GM12878 (cell line): ENCODE measurements around the gene CTXND1. TPM values are rescaled to one million over a fixed set of nuclear protein-coding genes. Genes with fewer than 3 reads are reported as not detected.

ENCODE experiments used
- ATAC-seq: fragments of 200-7000 bp; cut with Tn5 transposase; 3 replicates; pipeline ENCODE4 v1.9.1; 2020; ENCODE audit warnings: mild to moderate bottlenecking, moderate library complexity
- BruUV-seq: library from RNA; stranded (reverse); fragments of 400-500 nt; replicated peaks from 2 replicates; lab custom pipeline; 2021; lab: Mats Ljungman, UMichigan
- CTCF ChIA-PET: fragments of 300-600 bp; sonication (Branson Sonifier 250); formaldehyde crosslinking; extraction: SDS; loops from one replicate; lab custom pipeline; 2021; ENCODE audit warnings: inconsistent platforms; lab: Yijun Ruan, JAX
- POLR2A ChIA-PET: fragments of 350-600 bp; formaldehyde crosslinking; extraction: SDS; loops from one replicate; lab custom pipeline; 2021; ENCODE audit warnings: inconsistent platforms; lab: Charles Lee
- RAD21 ChIA-PET: fragments of 300-600 bp; sonication (Branson Sonifier 250); formaldehyde crosslinking; loops from one replicate; lab custom pipeline; 2023; ENCODE audit warnings: antibody characterized with exemption; ENCODE audit not compliant: unreplicated experiment; lab: Charles Lee
- SMC1A ChIA-PET: fragments of 300-600 bp; sonication (Branson Sonifier 250); formaldehyde crosslinking; loops from one replicate; lab custom pipeline; 2023; ENCODE audit not compliant: unreplicated experiment, uncharacterized antibody; lab: Charles Lee
- DNase-seq: peaks from one replicate; pipeline ENCODE4 v3.0.0-alpha.2; 2011; ENCODE audit warnings: low read depth, low spot score
- FAIRE-seq: peaks from 3 replicates; lab custom pipeline; 2011; peaks lifted over from hg19 to GRCh38; lab: Jason Lieb, UNC
- H2AFZ ChIP-seq: 2 replicates; pipeline ENCODE4 v1.6.0; 2011; ENCODE audit warnings: low read depth, low read length, control low read depth; ENCODE audit not compliant: control insufficient read depth
- H3K27ac ChIP-seq: 2 replicates; pipeline ENCODE4 v1.5.1; 2011; ENCODE audit warnings: control low read depth; ENCODE audit not compliant: control insufficient read depth, insufficient read depth
- H3K27me3 ChIP-seq, 2 experiments: replicated peaks in 1 of 2; 2 replicates each; pipeline versions ENCODE4 v1.6.0 to v1.6.1; 2011; ENCODE audit warnings: low read length in 1 of 2; ENCODE audit not compliant: control insufficient read depth in 2 of 2, insufficient read depth in 2 of 2
- H3K36me3 ChIP-seq, 2 experiments: 2 replicates each; pipeline ENCODE4 v1.5.1; 2011; ENCODE audit warnings: low read length in 1 of 2; ENCODE audit not compliant: control insufficient read depth in 2 of 2, insufficient read depth in 2 of 2
- H3K4me1 ChIP-seq: 2 replicates; pipeline ENCODE4 v1.6.1; 2011; ENCODE audit warnings: mild to moderate bottlenecking, low read length, moderate library complexity, mixed read lengths; ENCODE audit not compliant: control insufficient read depth, insufficient read depth
- H3K4me2 ChIP-seq: 2 replicates; pipeline ENCODE4 v1.6.0; 2011; ENCODE audit warnings: control low read depth; ENCODE audit not compliant: control insufficient read depth, insufficient read depth
- H3K4me3 ChIP-seq: fragments of 200-600 bp; sonication (generic); 2 replicates; pipeline ENCODE4 v1.5.1; 2016
- H3K79me2 ChIP-seq: 2 replicates; pipeline ENCODE4 v1.6.0; 2011; ENCODE audit warnings: low read length; ENCODE audit not compliant: control insufficient read depth, insufficient read depth
- H3K9ac ChIP-seq: 2 replicates; pipeline ENCODE4 v1.8.0; 2011; ENCODE audit warnings: low read length, control low read depth, mixed read lengths; ENCODE audit not compliant: control insufficient read depth, insufficient read depth
- H3K9me3 ChIP-seq: replicated peaks from 3 replicates; pipeline ENCODE4 v1.5.1; 2011; ENCODE audit warnings: mild to moderate bottlenecking, low read length; ENCODE audit not compliant: control insufficient read depth, insufficient read depth
- H4K20me1 ChIP-seq: 2 replicates; pipeline ENCODE4 v1.6.0; 2011; ENCODE audit not compliant: control insufficient read depth, insufficient read depth
- BCL11A ChIP-seq: IDR thresholded peaks from 2 replicates; pipeline ENCODE4 v1.6.1; 2011; ENCODE audit warnings: low read depth, low read length
- CEBPB ChIP-seq, 2 experiments: fragments of 150-350 bp in 1 of 2; IDR thresholded peaks; 2 replicates each; pipeline ENCODE4 v1.6.1; 2012 to 2014; ENCODE audit warnings: low read depth in 2 of 2, low read length in 2 of 2, borderline replicate concordance in 1 of 2, inconsistent platforms in 1 of 2
- EGR1 ChIP-seq, 2 experiments: IDR thresholded peaks; 1 replicate in 1 of 2; 2 replicates in 1 of 2; pipeline ENCODE4 v1.6.1; 2011 to 2012; ENCODE audit warnings: low read depth in 2 of 2, low read length in 2 of 2, borderline replicate concordance in 1 of 2, mild to moderate bottlenecking in 1 of 2, moderate library complexity in 1 of 2
- EP300 ChIP-seq, 2 experiments: fragments of 150-350 bp in 1 of 2; IDR thresholded peaks; 2 replicates each; pipeline ENCODE4 v1.6.1; 2011 to 2012; ENCODE audit warnings: low read depth in 2 of 2, low read length in 2 of 2, borderline replicate concordance in 1 of 2, improper control_type of control experiment in 1 of 2, inconsistent platforms in 1 of 2; ENCODE audit not compliant: control insufficient read depth in 1 of 2
- GABPA ChIP-seq: IDR thresholded peaks from 2 replicates; pipeline ENCODE4 v1.6.1; 2014; ENCODE audit warnings: antibody characterized with exemption, low read depth, mild to moderate bottlenecking, inconsistent platforms
- IRF5 ChIP-seq: fragments of 450-650 bp; IDR thresholded peaks from 2 replicates; pipeline ENCODE4 v1.6.1; 2017; ENCODE audit warnings: borderline replicate concordance
- KDM1A ChIP-seq: fragments of 200-600 bp; sonication (generic); IDR thresholded peaks from 2 replicates; pipeline ENCODE4 v1.6.1; 2016; ENCODE audit warnings: borderline replicate concordance
- NFIC ChIP-seq: IDR thresholded peaks from 2 replicates; pipeline ENCODE4 v1.6.1; 2012; ENCODE audit warnings: low read depth, mild to moderate bottlenecking, inconsistent platforms, low read length, moderate library complexity
- NR2C1 ChIP-seq: fragments of 450-650 bp; IDR thresholded peaks from 2 replicates; pipeline ENCODE4 v1.6.1; 2017; ENCODE audit warnings: antibody characterized with exemption, mild to moderate bottlenecking, moderate library complexity
- RELA ChIP-seq: fragments of 450-650 bp; IDR thresholded peaks from 2 replicates; pipeline ENCODE4 v1.8.0; 2014; ENCODE audit warnings: borderline replicate concordance; ENCODE audit not compliant: partially characterized antibody
- SMC3 ChIP-seq: IDR thresholded peaks from 2 replicates; pipeline ENCODE4 v1.6.1; 2011; ENCODE audit warnings: low read length, improper control_type of control experiment, borderline replicate concordance
- SP1 ChIP-seq: IDR thresholded peaks from one replicate; pipeline ENCODE4 v1.6.1; 2011; ENCODE audit warnings: low read depth, low read length
- TARDBP ChIP-seq: IDR thresholded peaks from 2 replicates; pipeline ENCODE4 v1.6.1; 2016; ENCODE audit warnings: borderline replicate concordance
- USF2 ChIP-seq: IDR thresholded peaks from 2 replicates; pipeline ENCODE4 v1.6.1; 2011; ENCODE audit warnings: low read depth, low read length, improper control_type of control experiment, borderline replicate concordance
- WGBS: methylation state at CpG from one replicate; pipeline ENCODE4 v1.1.6; 2016; ENCODE audit warnings: low lambda C conversion rate; ENCODE audit not compliant: insufficient replicate concordance, insufficient coverage; ENCODE audit errors: missing lambda C conversion rate; 5-methylcytosine and 5-hydroxymethylcytosine counted together
- in situ Hi-C: fragments of 300-500 bp; cut with MboI; formaldehyde crosslinking; loops from 9 replicates; pipeline ENCODE4 v1.14.3; 2018; ENCODE audit warnings: mixed read lengths
- intact Hi-C: fragments of 100-400 bp; cut with micrococcal nuclease; formaldehyde crosslinking; loops from one replicate; pipeline ENCODE4 v1.14.2; 2022; ENCODE audit not compliant: unreplicated experiment
- polyA plus RNA-seq, 11 experiments: library from polyadenylated mRNA; depleted of rRNA in 4 of 11; unstranded in 6 of 11; stranded (reverse) in 5 of 11; fragments of >200 nt; fragmentation: Nextera tagmentation in 4 of 11; fragmentation: Illumina TruSeq in 1 of 11; extraction: Ambion mirVana in 4 of 11; extraction: Trizol in 1 of 11; gene quantifications; 1 replicate in 1 of 11; 2 replicates in 10 of 11; pipeline versions ENCODE4 v1.2.1 to v1.2.3, GENCODE V29; 2011 to 2016; ENCODE audit warnings: inconsistent platforms in 2 of 11, missing spikeins in 2 of 11, low read depth in 1 of 11
- total RNA-seq, 4 experiments: library from RNA; depleted of rRNA in 3 of 4; stranded (reverse); fragments of >200 nt in 3 of 4; fragmentation: Illumina TruSeq in 1 of 4; extraction: Trizol in 1 of 4; gene quantifications; 2 replicates each; pipeline versions ENCODE4 v1.2.1 to v1.2.3, GENCODE V29; 2013 to 2021
- TF ChIP-seq, protein P1 (sequence below): IDR thresholded peaks from 2 replicates; pipeline ENCODE4 v1.6.1; 2012; ENCODE audit warnings: mild to moderate bottlenecking, low read depth, low read length
- TF ChIP-seq, protein P2 (sequence below): fragments of 450-650 bp; IDR thresholded peaks from 2 replicates; pipeline ENCODE4 v1.6.1; 2018; ENCODE audit warnings: mild to moderate bottlenecking, low read depth, moderate library complexity; ENCODE audit not compliant: partially characterized antibody

CTXND1 gene
- total and polyA plus RNA-seq, 10 of the 15 experiments (the other 5 are each of a cell fraction or from before 2014, with no cell fraction given) = under 0.01 to 0.03 (median 0.02) TPM; not detected in 7

GRCh38 chr15:80180986-80181385, 71.0 kb downstream of the CTXND1 start:
- Histone ChIP-seq H3K9ac (no peak overlapping the region), H3K4me2 (no peak overlapping the region), H3K79me2 (no peaks in the 10 kb centered on the region), H4K20me1 (no peaks in the 10 kb centered on the region), H2AFZ (no peak overlapping the region), H3K27me3 (no peaks in the 10 kb centered on the region), H3K4me1 (no peaks in the 10 kb centered on the region), H3K9me3 (no peaks in the 10 kb centered on the region), H3K27ac (no peak overlapping the region), H3K36me3 (peaks cover 1 to 6% of the 10 kb centered on the region in 2 experiments), H3K4me3 (no peak overlapping the region)
- ChIA-PET CTCF (interaction anchor here (1.1 kb wide), 1 partner anchor 324 kb away, joined by 3 read pairs; no protein-coding TSS in a partner anchor), SMC1A (interaction anchor here (1.3 kb wide), 1 partner anchor 10 kb away, joined by 4 read pairs; no protein-coding TSS in a partner anchor), RAD21 (no interaction called here), POLR2A (no interaction called here)
- WGBS = over 99% methylated on average over 10 of the region's 10 CpGs
- ATAC-seq (no peak), DNase-seq (no peak), FAIRE-seq (no peak)
- intact Hi-C loops (no loop called here), in situ Hi-C loops (no loop called here)
- BruUV-seq = no TSS peak
- TF ChIP-seq NFIC = no peak
- TF ChIP-seq SP1 = no peak
- no peak for TF ChIP-seq NR2C1
- no peak for TF ChIP-seq EP300 (IDR thresholded peaks at IDR 0.05; ENCODE audit: borderline replicate concordance in 1 of 2, control insufficient read depth in 1 of 2, low read depth in 2 of 2, low read length in 2 of 2)
- TF ChIP-seq, protein P1, sequence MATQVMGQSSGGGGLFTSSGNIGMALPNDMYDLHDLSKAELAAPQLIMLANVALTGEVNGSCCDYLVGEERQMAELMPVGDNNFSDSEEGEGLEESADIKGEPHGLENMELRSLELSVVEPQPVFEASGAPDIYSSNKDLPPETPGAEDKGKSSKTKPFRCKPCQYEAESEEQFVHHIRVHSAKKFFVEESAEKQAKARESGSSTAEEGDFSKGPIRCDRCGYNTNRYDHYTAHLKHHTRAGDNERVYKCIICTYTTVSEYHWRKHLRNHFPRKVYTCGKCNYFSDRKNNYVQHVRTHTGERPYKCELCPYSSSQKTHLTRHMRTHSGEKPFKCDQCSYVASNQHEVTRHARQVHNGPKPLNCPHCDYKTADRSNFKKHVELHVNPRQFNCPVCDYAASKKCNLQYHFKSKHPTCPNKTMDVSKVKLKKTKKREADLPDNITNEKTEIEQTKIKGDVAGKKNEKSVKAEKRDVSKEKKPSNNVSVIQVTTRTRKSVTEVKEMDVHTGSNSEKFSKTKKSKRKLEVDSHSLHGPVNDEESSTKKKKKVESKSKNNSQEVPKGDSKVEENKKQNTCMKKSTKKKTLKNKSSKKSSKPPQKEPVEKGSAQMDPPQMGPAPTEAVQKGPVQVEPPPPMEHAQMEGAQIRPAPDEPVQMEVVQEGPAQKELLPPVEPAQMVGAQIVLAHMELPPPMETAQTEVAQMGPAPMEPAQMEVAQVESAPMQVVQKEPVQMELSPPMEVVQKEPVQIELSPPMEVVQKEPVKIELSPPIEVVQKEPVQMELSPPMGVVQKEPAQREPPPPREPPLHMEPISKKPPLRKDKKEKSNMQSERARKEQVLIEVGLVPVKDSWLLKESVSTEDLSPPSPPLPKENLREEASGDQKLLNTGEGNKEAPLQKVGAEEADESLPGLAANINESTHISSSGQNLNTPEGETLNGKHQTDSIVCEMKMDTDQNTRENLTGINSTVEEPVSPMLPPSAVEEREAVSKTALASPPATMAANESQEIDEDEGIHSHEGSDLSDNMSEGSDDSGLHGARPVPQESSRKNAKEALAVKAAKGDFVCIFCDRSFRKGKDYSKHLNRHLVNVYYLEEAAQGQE = no peak
- no peak for TF ChIP-seq KDM1A
- no peak for TF ChIP-seq SMC3
- TF ChIP-seq BCL11A = no peak
- TF ChIP-seq, protein P2, sequence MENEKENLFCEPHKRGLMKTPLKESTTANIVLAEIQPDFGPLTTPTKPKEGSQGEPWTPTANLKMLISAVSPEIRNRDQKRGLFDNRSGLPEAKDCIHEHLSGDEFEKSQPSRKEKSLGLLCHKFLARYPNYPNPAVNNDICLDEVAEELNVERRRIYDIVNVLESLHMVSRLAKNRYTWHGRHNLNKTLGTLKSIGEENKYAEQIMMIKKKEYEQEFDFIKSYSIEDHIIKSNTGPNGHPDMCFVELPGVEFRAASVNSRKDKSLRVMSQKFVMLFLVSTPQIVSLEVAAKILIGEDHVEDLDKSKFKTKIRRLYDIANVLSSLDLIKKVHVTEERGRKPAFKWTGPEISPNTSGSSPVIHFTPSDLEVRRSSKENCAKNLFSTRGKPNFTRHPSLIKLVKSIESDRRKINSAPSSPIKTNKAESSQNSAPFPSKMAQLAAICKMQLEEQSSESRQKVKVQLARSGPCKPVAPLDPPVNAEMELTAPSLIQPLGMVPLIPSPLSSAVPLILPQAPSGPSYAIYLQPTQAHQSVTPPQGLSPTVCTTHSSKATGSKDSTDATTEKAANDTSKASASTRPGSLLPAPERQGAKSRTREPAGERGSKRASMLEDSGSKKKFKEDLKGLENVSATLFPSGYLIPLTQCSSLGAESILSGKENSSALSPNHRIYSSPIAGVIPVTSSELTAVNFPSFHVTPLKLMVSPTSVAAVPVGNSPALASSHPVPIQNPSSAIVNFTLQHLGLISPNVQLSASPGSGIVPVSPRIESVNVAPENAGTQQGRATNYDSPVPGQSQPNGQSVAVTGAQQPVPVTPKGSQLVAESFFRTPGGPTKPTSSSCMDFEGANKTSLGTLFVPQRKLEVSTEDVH = no peak
- no peak for TF ChIP-seq IRF5
- no peak for TF ChIP-seq RELA
- no peak for TF ChIP-seq EGR1 (IDR thresholded peaks at IDR 0.05; ENCODE audit: borderline replicate concordance in 1 of 2, low read depth in 2 of 2, low read length in 2 of 2)
- TF ChIP-seq CEBPB (IDR thresholded peaks at IDR 0.05; ENCODE audit: borderline replicate concordance in 1 of 2, low read depth in 2 of 2, low read length in 2 of 2) = no peak
- no peak for TF ChIP-seq USF2
- TF ChIP-seq TARDBP = no peak
- no peak for TF ChIP-seq GABPA
